ENCODE measurements around the gene SLC50A1. TPM values are rescaled to one million over a fixed set of nuclear protein-coding genes. Genes with fewer than 3 reads are reported as not detected.

Gene SLC50A1
- total RNA-seq, 1 experiment from 2014 or later: 24.9 TPM

GRCh38 chr1:155110381-155110780 is 25.3 kb upstream of the SLC50A1 start:
- no peak overlapping the region for H4K91ac ChIP-seq (ENCODE audit: insufficient read length, low read depth, low read length)
- no peaks in the 10 kb centered on the region for H3K27me3 ChIP-seq (ENCODE audit: insufficient read depth, low read length)
- no CpG with 5 or more reads among the region's 8 CpGs for WGBS (ENCODE audit: extremely low coverage, insufficient read length, low lambda C conversion rate)
- no peak overlapping the region for H3K23ac ChIP-seq (ENCODE audit: insufficient read length, low read depth, low read length)
- no peak overlapping the region for H3K56ac ChIP-seq (ENCODE audit: insufficient read length, low read depth, low read length)
- TF ChIP-seq CTCF (conservative IDR thresholded peaks at IDR 0.05): no peak
- H4K20me1 ChIP-seq (ENCODE audit: control insufficient read depth, insufficient read depth, insufficient read length): no peaks in the 10 kb centered on the region
- Mint-ChIP-seq H3K4me1 (peaks cover 2 to 4% of the 10 kb centered on the region in 2 experiments; a peak in 1 of 4 replicates), H3K27ac (no peak overlapping the region), H3K4me3 (no peak overlapping the region), H3K36me3 (ENCODE audit: insufficient read depth in 1 of 3, low read depth in 3 of 3) (no peaks in the 10 kb centered on the region), H3K9me3 (no peaks in the 10 kb centered on the region), H3K27me3 (ENCODE audit: low read depth) (peaks cover 35% of the 10 kb centered on the region)
- H4K8ac ChIP-seq (replicated peaks; ENCODE audit: insufficient read length, low read depth, low read length): no peak overlapping the region
- no peaks in the 10 kb centered on the region for H3K23me2 ChIP-seq (ENCODE audit: insufficient read length, low read depth, low read length, poor library complexity, severe bottlenecking)
- H3T11ph ChIP-seq (ENCODE audit: low read length): no peak overlapping the region
- H3K18ac ChIP-seq (ENCODE audit: insufficient read length, low read depth, low read length): no peak overlapping the region
- H2BK12ac ChIP-seq (ENCODE audit: insufficient read length, low read depth, low read length): no peak overlapping the region
- DNase-seq: no peak
- H3K4me1 ChIP-seq (ENCODE audit: insufficient read depth, low read length): no peaks in the 10 kb centered on the region
- no peak overlapping the region for H4K5ac ChIP-seq (ENCODE audit: insufficient read length, low read depth, low read length)
- no peak overlapping the region for H3K27ac ChIP-seq (ENCODE audit: insufficient read length, low read depth, low read length)
- no peak overlapping the region for H3K9ac ChIP-seq (ENCODE audit: extremely low read depth, insufficient read length, low read length)
- H3K9me3 ChIP-seq (ENCODE audit: control insufficient read depth, low read depth, low read length): no peaks in the 10 kb centered on the region
- H3K4me2 ChIP-seq (ENCODE audit: insufficient read depth, insufficient read length, low read length): no peak overlapping the region
- H3K79me1 ChIP-seq (ENCODE audit: insufficient read depth, low read depth, low read length, poor library complexity, severe bottlenecking): no peaks in the 10 kb centered on the region
- no peak overlapping the region for H2BK20ac ChIP-seq (ENCODE audit: low read depth, low read length, poor library complexity, severe bottlenecking)
- H2BK15ac ChIP-seq (ENCODE audit: low read depth, low read length): no peak overlapping the region
- H2AK5ac ChIP-seq (ENCODE audit: insufficient read length, low read length): no peak overlapping the region
- no peak overlapping the region for H2BK120ac ChIP-seq (ENCODE audit: low read depth, low read length, poor library complexity, severe bottlenecking)
- no peaks in the 10 kb centered on the region for H3K79me2 ChIP-seq (ENCODE audit: insufficient read depth, low read length)
- H2AFZ ChIP-seq (ENCODE audit: low read length): no peak overlapping the region
- H3K4ac ChIP-seq (ENCODE audit: low read depth, low read length): no peak overlapping the region
- no peak overlapping the region for H3K14ac ChIP-seq (ENCODE audit: insufficient read depth, low read length)
- H2BK5ac ChIP-seq (ENCODE audit: insufficient read length, low read length): no peak overlapping the region
